GM18507 (cell line): Measurements from ENCODE around the gene PADI1.

Experiments used
- DNase-seq: peaks from one replicate; pipeline ENCODE4 v3.0.0; 2011; ENCODE audit warnings: low read depth; ENCODE audit not compliant: insufficient read length; ENCODE audit errors: extremely low spot score
- FAIRE-seq: peaks from 2 replicates; lab custom pipeline; 2011; peaks lifted over from hg19 to GRCh38; lab: Jason Lieb, UNC

The PADI1 gene

GRCh38 chr1:17181781-17182464, 23.0 kb upstream of the PADI1 start:
- no peak for FAIRE-seq
- DNase-seq, result no peak

GRCh38 chr1:17183388-17184160, 21.4 kb upstream of the PADI1 start:
- no peak for DNase-seq
- FAIRE-seq, result no peak

GRCh38 chr1:17184161-17184665, 20.7 kb upstream of the PADI1 start:
- DNase-seq (no peak), FAIRE-seq (no peak)

GRCh38 chr1:17184822-17185484, 20.0 kb upstream of the PADI1 start:
- FAIRE-seq, result no peak
- DNase-seq, result no peak

- FAIRE-seq (no peak), DNase-seq (no peak)
Observed at GRCh38 chr1:17185485-17185860, 19.5 kb upstream of the PADI1 start.

- FAIRE-seq (no peak), DNase-seq (no peak)
Observed at GRCh38 chr1:17186216-17186909, 18.6 kb upstream of the PADI1 start.

- DNase-seq, result no peak
- no peak for FAIRE-seq
Observed at GRCh38 chr1:17187051-17187450, 17.9 kb upstream of the PADI1 start.

GRCh38 chr1:17188217-17188616, 16.7 kb upstream of the PADI1 start:
- FAIRE-seq (no peak), DNase-seq (no peak)

- FAIRE-seq (no peak), DNase-seq (no peak)
Observed at GRCh38 chr1:17188889-17189631, 15.9 kb upstream of the PADI1 start.

GRCh38 chr1:17189632-17189990, 15.3 kb upstream of the PADI1 start:
- FAIRE-seq (no peak), DNase-seq (no peak)

GRCh38 chr1:17190010-17190995, 14.6 kb upstream of the PADI1 start:
- DNase-seq (no peak), FAIRE-seq (no peak)

- DNase-seq, result no peak
- FAIRE-seq, result no peak
Observed at GRCh38 chr1:17191990-17192242, 13.0 kb upstream of the PADI1 start.

- DNase-seq (no peak), FAIRE-seq (no peak)
Observed at GRCh38 chr1:17192394-17193221, 12.3 kb upstream of the PADI1 start.

GRCh38 chr1:17193222-17194132, 11.5 kb upstream of the PADI1 start:
- no peak for FAIRE-seq
- DNase-seq, result no peak

- no peak for FAIRE-seq
- no peak for DNase-seq
Observed at GRCh38 chr1:17194133-17194475, 10.8 kb upstream of the PADI1 start.

GRCh38 chr1:17194615-17195528, 10.1 kb upstream of the PADI1 start:
- DNase-seq (no peak), FAIRE-seq (no peak)
